HCT116 (cell line): ENCODE data around the gene TEN1.

Experiments used
- FOSL1 ChIP-seq: IDR thresholded peaks from 2 replicates; pipeline ENCODE4 v1.6.1; 2012; ENCODE audit warnings: low read depth
- POLR2A ChIP-seq: IDR thresholded peaks from 2 replicates; pipeline ENCODE4 v1.7.0; 2011; ENCODE audit warnings: borderline replicate concordance; ENCODE audit not compliant: insufficient read depth, insufficient read length; ENCODE audit errors: extremely low read depth
- TF ChIP-seq, protein P1 (sequence below), 3 experiments: fragments of 200-600 bp in 1 of 3; sonication (generic) in 1 of 3; IDR thresholded peaks in 2 of 3; conservative IDR thresholded peaks in 1 of 3; 2 replicates each; pipeline ENCODE4 v1.5.1; 2012 to 2017; ENCODE audit warnings: low read depth in 2 of 3, low read length in 2 of 3, antibody characterized with exemption in 1 of 3, borderline replicate concordance in 1 of 3, control low read depth in 1 of 3, mild to moderate bottlenecking in 1 of 3, mixed read lengths in 1 of 3, mixed run types in 1 of 3, moderate library complexity in 1 of 3; ENCODE audit not compliant: insufficient read depth in 1 of 3

DNA sequence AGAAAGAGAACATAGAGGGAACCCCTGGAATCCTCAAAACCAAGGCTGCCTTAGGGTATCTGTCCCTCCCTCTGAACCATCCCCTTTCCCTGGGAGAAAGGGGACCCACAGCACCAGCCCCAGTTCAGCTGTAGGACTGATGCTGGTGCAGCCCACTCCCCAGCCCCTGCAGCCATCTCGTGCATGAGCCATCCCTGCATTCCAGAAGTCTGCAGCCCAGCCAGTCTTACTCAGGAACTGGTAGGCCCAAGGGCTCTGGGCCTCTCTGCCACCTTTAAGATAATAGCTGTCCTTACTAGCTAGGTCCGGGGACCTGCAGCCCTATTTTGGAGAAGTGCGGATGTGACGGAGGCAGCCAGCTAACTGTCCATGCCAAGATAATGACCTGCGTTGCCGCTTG lies 54.1 kb downstream of the TEN1 start:
- no peak for TF ChIP-seq POLR2A
- TF ChIP-seq, protein P1, sequence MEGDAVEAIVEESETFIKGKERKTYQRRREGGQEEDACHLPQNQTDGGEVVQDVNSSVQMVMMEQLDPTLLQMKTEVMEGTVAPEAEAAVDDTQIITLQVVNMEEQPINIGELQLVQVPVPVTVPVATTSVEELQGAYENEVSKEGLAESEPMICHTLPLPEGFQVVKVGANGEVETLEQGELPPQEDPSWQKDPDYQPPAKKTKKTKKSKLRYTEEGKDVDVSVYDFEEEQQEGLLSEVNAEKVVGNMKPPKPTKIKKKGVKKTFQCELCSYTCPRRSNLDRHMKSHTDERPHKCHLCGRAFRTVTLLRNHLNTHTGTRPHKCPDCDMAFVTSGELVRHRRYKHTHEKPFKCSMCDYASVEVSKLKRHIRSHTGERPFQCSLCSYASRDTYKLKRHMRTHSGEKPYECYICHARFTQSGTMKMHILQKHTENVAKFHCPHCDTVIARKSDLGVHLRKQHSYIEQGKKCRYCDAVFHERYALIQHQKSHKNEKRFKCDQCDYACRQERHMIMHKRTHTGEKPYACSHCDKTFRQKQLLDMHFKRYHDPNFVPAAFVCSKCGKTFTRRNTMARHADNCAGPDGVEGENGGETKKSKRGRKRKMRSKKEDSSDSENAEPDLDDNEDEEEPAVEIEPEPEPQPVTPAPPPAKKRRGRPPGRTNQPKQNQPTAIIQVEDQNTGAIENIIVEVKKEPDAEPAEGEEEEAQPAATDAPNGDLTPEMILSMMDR (IDR thresholded peaks at IDR 0.05 in 2 of 3, conservative IDR thresholded peaks at IDR 0.05 in 1 of 3; ENCODE audit: borderline replicate concordance in 1 of 3, insufficient read depth in 1 of 3, low read depth in 2 of 3, low read length in 2 of 3): no peak
- no peak for TF ChIP-seq FOSL1
